ENCODE data around the gene POLDIP3.
"Not testable (repeated sequence)": the region's sequence is repeated elsewhere in the genome, so short reads cannot be mapped to it uniquely, and the experiment has no call there.

POLDIP3 gene

GRCh38 chr22:42586381-42586780, 28.3 kb downstream of the POLDIP3 start:
- no peak for DNase-seq (ENCODE audit: low spot score)

- no peak for DNase-seq (ENCODE audit: low spot score)
These were observed 29.6 kb downstream of the POLDIP3 start for GRCh38 chr22:42585096-42585495.

GRCh38 chr22:42584364-42584940, 30.2 kb downstream of the POLDIP3 start:
- DNase-seq (ENCODE audit: low spot score) = no peak

- DNase-seq (ENCODE audit: low spot score) = no peak
These were observed 31.7 kb downstream of the POLDIP3 start for GRCh38 chr22:42582987-42583386.

DNA sequence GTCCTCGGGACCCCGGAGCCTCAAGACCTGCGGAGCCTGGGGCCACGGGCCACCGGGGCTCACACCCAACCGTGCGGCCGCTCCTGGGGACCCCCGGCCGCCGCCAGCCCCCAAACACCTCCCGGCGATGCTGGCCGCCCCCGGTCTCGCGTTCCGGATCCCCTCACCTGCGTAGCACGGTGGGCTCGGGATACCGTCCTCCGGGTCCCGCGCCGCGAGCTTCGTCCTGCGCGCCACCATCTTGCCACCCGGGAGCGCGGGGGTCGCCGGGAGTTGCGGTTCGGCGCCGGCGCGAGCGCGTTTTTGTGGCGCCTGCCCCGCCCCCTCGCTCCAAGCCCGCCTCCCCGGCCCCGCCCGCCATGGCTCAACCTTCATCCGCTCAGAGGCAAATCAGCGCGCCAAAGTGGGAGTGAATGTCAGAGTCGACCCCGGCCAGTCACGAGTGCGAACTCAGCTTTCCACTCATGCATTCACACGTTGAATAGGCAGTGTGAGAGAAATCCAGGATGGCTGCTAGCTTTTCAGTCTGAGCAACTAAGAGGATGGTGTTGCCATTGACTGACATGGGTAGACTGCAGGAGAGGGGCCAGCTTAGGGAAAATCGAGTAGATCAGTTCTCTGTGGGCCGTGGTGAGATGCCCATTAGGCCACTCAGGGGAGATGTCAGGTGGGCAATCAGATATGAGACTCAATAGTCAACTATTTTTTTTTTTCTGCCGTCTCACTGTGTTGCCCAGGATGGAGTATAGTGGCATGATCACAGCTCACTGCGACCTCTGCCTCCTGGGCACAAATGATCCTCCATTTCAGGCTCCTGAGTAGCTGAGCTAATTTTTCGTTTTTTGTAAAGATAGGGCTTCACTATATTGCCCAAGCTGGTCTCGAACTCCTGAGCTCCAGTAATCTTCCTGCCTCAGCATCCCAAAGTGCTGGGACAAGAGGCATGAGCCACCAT, 32.6 kb downstream of the POLDIP3 start:
- DNase-seq (ENCODE audit: low spot score) = peak; percentile 80

DNA sequence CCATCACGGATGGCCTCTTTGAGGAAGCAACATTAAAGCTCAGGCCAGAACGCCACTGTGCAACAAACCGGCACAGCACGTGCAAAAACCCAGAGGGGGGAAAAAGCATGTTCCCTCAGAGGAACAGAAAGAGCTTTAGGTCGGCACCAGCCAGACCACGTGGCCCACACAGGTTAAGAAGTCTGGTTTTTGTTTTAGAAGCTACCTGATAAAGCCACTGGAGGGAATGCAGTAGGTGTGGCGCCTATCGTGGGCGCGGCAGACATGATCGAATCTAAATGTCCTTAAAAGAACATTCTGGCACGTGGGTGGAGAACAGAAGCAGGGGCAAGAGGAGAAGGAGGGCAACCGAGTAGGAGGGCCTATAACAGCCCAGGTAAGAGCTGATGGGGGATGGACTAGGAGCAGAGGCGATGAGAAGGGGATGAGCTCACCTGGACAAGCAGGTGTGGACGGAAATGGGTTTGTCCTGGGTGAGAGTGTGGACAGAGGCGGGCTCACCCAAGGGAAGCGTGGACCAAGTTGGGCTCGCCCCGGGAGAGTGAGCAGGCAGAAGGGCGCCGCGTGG, 33.4 kb downstream of the POLDIP3 start:
- DNase-seq (ENCODE audit: low spot score) = not testable (repeated sequence)

DNA sequence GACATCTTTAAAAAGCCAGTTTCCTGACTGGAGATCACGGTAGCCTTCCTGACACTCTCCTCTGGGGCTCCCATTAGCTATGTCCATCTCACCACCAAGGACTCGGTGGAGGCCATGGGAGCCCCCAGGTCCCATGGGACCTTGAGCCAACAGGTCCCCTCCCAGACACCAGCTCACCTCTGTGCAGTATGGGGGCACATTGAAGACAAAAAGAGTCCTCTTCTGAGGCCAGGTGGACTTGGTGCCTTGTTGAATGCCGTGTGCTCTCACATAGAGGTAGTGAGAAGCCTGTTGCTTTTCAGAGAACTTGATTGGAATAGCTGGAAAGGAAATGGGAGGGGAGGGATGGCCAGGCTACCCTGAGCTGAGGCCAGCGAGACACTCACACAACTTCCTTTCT, 34.6 kb downstream of the POLDIP3 start:
- DNase-seq (ENCODE audit: low spot score) = not testable (repeated sequence)

- no peak for DNase-seq (ENCODE audit: low spot score)
These were observed 37.0 kb downstream of the POLDIP3 start for GRCh38 chr22:42577623-42578240.

DNA sequence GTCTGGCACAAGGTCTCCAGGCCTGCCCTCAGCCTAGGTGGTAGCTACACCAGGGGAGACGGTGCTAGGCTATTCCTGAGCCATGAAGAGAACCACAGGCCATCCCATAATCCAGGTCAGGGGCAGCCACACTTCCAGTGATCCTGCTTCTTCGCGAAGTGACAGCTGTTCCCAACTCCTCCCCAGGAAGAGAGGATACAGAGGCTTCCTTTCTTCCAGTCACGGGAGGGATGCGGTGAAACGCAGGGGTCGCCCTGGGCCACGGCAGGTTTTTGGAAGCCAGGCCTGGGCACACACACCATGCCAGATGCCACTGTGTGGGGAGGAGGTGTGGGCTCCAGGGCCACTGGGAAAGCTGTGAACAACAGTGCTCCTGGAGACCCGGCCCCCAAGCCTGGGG, 37.5 kb downstream of the POLDIP3 start:
- DNase-seq (ENCODE audit: low spot score) = not testable (repeated sequence)

- DNase-seq (ENCODE audit: low spot score) = not testable (repeated sequence)
These were observed 38.6 kb downstream of the POLDIP3 start for GRCh38 chr22:42575996-42576574.

DNA sequence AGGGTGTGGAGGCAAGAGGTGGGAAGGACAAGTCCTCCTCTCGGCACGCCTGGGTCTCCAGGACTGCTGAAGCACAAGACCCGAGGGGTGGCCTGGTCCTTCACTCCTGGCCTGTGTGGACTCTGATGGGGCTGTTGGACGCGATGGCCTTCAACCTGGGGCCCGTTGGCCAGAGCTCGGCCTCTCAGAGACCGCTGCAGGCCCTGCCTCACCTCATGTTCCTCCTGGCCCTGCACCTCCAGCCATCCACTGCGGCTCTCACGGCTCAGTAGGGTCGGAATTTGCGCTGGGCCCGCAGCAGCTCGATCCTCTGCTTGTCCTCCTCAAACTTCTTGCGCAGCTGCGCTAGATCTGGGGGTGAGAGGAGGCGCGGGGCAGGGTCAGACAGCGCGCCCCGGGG, 40.2 kb downstream of the POLDIP3 start:
- DNase-seq (ENCODE audit: low spot score) = not testable (repeated sequence)

DNA sequence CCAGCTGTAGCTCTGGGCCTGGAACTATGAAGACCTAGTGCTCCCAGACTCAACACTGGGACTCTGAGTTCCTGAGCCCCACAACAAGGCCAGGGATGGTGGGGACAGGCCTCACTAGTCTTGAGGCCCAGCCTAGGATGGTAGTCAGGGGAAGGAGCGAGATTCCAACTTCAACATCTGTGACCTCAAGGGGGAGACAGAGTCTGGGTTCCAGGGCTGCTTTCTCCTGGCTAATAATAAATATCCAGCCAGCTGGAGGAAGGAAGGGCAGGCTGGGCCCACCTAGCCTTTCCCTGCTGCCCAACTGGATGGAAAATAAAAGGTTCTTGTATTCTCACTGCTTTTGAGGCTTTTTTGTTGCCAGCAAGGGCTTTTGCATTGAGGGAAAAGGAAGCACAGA, 40.6 kb downstream of the POLDIP3 start:
- not testable (repeated sequence) for DNase-seq (ENCODE audit: low spot score)

- not testable (repeated sequence) for DNase-seq (ENCODE audit: low spot score)
These were observed 43.6 kb downstream of the POLDIP3 start for GRCh38 chr22:42571068-42571467.

DNA sequence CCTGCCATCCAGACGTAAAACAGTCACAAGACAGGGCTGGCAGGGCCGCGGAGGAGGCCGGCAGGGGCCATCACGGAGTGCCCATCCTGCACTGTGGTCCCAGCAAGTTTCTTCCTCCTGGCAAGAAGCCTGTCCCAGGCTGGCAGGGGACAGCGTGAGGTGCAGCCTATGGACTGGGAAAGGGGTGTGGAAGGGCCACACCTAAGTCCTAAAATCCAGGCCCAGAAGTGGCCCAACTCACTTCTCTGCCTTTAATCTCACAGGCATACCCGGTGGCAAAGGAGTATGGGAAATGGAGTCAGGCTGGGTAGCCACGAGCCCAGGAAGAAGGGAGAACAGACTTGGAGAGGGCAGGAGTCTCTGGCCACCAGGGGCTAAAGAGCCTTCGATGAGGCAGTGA, 44.1 kb downstream of the POLDIP3 start:
- DNase-seq (ENCODE audit: low spot score) = not testable (repeated sequence)

GRCh38 chr22:42567950-42568349, 46.7 kb downstream of the POLDIP3 start:
- DNase-seq (ENCODE audit: low spot score) = not testable (repeated sequence)

DNA sequence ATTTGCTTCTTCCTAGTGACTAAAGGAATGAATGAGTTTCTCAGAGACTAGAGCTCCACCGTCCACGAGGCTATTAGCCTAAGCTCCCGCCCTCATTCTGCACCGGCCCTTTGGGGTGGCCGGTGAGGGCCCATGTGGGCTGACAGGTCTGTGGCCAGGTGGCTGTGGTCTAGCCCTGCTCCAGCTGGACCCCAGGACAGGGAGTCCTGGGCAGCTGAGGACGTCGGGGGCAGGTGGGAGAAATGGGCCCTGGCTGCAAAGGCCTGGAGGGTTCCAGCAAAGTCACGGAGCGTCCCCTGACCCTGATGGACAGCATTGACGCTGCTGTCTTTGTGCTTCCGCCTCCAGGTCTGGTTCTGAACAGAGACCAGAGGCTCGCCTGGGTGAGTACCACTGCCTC, 48.7 kb downstream of the POLDIP3 start:
- no peak for DNase-seq (ENCODE audit: low spot score)

DNA sequence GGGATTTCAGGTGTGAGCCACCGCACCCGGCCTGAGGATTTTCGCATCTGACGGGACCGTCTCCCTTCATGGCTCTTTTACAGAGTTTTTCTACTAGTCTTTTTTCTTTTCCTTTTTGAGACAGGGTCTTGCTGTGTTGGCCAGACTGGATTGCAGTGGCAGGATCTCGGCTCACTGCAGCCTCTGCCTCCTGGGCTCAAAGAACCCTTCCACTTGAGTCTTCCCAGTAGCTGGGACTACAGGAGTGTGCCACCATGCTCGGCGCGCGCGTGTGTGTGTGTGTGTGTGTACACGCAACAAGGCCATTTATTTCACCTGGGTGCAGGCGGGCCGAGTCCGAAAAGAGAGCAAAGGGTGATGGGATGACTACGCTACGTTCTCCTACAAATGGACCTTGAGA, 50.0 kb downstream of the POLDIP3 start:
- DNase-seq (ENCODE audit: low spot score) = no peak

DNA sequence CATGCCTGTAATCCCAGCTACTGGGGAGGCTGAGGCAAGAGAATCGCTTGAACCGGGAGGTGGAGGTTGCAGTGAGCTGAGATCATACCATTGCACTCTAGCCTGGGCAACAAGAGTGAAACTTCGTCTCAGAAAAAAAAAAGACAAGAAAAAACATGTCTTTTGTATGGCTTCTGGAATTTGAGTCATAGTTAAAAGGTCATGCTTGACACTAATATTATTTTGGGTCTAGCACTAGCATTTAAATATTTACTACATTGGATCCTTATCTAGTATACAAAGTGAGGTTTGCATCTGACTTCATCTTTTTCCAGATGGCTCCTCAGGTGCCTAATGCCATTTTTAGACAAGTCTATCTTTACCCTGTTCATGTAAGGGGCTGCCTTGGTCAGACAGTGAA, 50.7 kb downstream of the POLDIP3 start:
- not testable (repeated sequence) for DNase-seq (ENCODE audit: low spot score)

DNA sequence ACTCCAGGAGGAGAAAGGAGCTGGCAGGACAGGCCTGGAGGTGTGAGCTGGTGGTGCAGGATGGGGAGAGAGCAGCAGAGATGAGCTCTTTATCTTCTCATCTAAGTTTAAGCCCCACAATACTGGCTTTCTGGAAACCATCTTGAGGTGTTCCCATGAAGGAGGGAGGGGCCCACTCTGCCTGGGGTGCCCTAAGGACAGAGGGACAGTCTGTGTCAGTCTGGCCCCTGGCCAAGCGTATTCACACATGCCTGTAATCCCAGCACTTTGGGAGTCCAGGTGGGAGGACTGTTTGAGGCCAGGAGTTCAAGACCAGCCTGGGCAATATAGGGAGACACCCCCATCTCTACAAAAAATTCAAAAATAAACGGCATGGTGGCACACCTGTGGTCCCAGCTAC, 52.0 kb downstream of the POLDIP3 start:
- DNase-seq (ENCODE audit: low spot score) = no peak

DNA sequence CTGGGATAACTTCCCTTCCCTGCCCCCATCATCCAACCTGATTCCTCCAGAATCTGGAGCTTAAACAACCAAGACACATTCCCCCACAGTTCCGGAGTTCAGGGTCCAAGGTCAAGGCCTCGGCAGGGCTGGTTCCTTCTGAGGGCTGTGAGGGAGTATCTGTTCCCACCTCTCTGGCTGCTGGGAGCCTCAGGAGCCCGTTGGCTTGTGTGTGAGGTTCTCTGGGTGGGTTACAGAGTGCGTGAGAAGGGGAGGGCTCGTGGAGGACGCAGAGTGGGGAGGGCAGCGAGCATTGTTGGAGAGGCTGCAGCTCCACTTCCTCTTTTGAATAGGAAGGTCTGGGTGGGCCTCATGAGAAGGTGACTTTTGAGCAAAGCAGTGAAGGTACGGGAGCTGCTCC, 52.4 kb downstream of the POLDIP3 start:
- DNase-seq (ENCODE audit: low spot score) = no peak

DNA sequence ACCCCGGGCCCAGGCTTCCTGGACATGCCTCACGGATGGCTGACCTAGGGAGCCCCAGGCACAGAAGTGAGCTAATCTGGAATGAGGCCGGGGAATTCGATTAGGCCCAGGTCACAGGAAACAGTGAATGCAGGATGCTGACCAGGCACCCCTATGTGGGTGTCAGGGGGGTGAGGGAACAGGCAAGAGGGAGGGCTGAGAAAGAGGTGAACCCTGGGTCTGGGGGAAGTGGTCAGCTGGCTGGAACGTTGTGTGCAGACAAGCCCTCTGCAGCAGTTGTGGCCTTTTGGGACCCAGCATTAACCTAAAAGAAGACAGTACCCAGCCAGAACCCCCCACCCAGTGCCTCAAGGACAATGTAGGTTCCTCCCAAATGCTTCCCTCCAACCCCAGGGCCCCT, 52.8 kb downstream of the POLDIP3 start:
- DNase-seq (ENCODE audit: low spot score) = no peak

DNA sequence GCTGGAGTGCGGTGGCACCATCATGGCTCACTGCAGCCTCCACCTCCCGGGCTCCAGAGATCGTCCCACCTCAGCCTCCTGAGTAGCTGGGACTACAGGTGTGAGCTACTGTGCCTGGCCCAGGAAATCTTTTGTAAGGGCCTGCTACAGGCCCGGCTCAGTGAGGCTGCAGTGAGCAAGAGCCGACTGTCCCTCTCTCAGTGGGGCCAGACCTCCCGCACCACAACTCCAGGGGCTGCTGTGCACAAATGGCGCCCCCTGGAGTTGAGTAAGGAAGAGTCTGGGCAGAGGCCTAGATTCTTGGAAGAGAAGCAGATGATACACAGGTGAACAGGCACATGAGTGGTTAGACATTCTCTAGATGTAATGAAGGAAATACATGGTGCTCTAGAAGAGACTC, 53.9 kb downstream of the POLDIP3 start:
- DNase-seq (ENCODE audit: low spot score) = no peak
